ENCODE measurements around the gene HMGCR.

The HMGCR gene

DNA sequence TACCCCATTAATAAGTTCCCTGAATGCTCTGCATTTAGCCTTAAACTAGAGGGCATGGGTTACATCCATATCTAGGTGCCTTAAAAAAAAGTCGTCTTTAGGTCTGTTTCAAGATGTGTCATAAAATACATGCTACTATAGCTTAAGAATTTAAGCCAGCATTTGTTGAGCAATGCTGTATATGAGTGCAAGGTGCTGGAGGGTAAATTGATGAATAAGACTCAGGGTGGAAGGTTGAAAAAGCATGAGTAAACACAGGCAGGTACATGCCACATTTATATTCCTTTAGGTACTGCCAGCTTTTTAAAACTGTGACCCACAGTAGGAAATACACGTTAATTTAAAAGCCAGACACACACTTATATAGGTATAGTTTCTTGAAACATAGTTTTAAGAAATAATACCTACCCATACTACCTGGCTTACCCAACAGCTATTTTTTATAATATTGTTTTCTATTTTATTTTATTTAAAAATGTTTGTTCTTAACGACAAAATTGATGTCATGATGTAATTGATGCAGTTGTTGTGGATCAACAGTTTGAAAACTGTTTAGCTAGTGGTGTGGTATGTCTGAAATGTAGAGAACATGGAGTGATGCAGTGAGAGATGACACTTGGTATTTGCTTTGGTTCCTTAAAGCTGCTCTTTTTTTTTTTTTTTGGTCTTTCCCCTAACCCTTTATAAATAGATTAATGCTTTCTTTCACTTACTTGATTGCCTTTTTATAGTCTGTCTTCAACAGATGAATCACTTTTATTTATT, 3.9 kb downstream of the HMGCR start:
- no CpG with 5 or more reads among the region's 3 CpGs for whole genome bisulfite sequencing (ENCODE audit: insufficient coverage, insufficient read length)
- peaks cover 4% of the 10 kb centered on the region; the same call in 1 of the 2 replicates for H3K36me3 ChIP-seq (ENCODE audit: control insufficient read depth, insufficient read depth, low read length)
- no peaks in the 10 kb centered on the region for H3K27me3 ChIP-seq (ENCODE audit: control insufficient read depth, insufficient read depth, low read length)
- no peaks in the 10 kb centered on the region; the same call in 1 of the 2 replicates for H3K4me1 ChIP-seq (ENCODE audit: control insufficient read depth, insufficient read depth, low read length)
- no peak overlapping the region for H3K4me3 ChIP-seq (ENCODE audit: low read length)
- no peak overlapping the region for H3K27ac ChIP-seq (ENCODE audit: low read length)
- H3K9me3 ChIP-seq (ENCODE audit: control insufficient read depth, insufficient read depth, low read length) = no peaks in the 10 kb centered on the region
- DNase-seq (ENCODE audit: low read depth, low spot score) = no peak

GRCh38 chr5:75341934-75342333, 4.9 kb downstream of the HMGCR start:
- H3K27ac ChIP-seq (ENCODE audit: low read length) = no peak overlapping the region
- H3K4me3 ChIP-seq (ENCODE audit: low read length) = no peak overlapping the region
- no peaks in the 10 kb centered on the region for H3K27me3 ChIP-seq (ENCODE audit: control insufficient read depth, insufficient read depth, low read length)
- H3K36me3 ChIP-seq (ENCODE audit: control insufficient read depth, insufficient read depth, low read length) = peaks cover 7% of the 10 kb centered on the region; the same call in 1 of the 2 replicates
- WGBS (ENCODE audit: insufficient coverage, insufficient read length) = no CpG with 5 or more reads among the region's 1 CpG
- no peaks in the 10 kb centered on the region for H3K4me1 ChIP-seq (ENCODE audit: control insufficient read depth, insufficient read depth, low read length)
- no peaks in the 10 kb centered on the region for H3K9me3 ChIP-seq (ENCODE audit: control insufficient read depth, insufficient read depth, low read length)
- no peak for DNase-seq (ENCODE audit: low read depth, low spot score)

DNA sequence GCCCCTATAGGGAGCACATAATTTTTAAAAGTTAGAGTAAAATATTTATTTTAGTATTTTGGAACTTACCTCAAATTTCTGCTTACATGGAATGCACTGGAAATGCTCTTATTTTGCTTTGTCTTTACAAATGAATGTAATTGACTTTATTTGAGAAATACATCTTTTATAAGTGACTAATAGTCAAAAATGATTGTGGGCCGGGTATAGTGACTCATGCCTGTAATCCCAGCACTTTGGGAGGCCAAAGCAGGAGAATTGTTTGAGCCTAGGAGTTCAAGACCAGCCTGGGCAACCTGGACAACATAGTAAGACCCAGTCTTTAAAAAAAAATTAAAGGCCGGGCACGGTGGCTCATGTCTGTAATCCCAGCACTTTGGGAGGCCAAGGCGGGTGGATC, 5.8 kb downstream of the HMGCR start:
- Histone ChIP-seq H3K36me3 (ENCODE audit: control insufficient read depth, insufficient read depth, low read length) (peaks cover 7% of the 10 kb centered on the region; the same call in 1 of the 2 replicates), H3K27me3 (ENCODE audit: control insufficient read depth, insufficient read depth, low read length) (no peaks in the 10 kb centered on the region), H3K4me1 (ENCODE audit: control insufficient read depth, insufficient read depth, low read length) (no peaks in the 10 kb centered on the region), H3K9me3 (ENCODE audit: control insufficient read depth, insufficient read depth, low read length) (no peaks in the 10 kb centered on the region), H3K4me3 (ENCODE audit: low read length) (no peak overlapping the region), H3K27ac (ENCODE audit: low read length) (no peak overlapping the region)
- DNase-seq (ENCODE audit: low read depth, low spot score) = no peak
- WGBS (ENCODE audit: insufficient coverage, insufficient read length) = no CpG with 5 or more reads among the region's 4 CpGs

DNA sequence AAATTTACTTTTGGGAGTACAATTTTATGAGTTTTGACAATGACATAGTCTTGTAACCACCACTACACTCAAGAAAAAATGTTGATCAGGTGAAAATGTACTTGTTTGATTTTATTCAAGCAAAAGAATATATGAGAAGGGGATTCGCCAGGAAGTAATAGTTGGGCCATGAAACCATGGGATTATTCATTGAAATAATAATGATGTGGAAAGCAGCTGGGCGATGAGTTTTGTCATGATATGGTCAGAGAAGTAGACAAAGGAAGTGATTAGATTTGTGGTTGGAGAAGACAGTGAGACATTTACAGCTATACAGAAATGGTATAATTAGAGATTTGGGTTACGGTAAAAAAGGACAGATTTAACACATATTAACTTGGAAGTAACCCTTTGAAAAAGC, 11.2 kb downstream of the HMGCR start:
- Histone ChIP-seq H3K4me1 (ENCODE audit: control insufficient read depth, insufficient read depth, low read length) (no peaks in the 10 kb centered on the region), H3K36me3 (ENCODE audit: control insufficient read depth, insufficient read depth, low read length) (peaks cover 23% of the 10 kb centered on the region; the same call in 1 of the 2 replicates), H3K27ac (ENCODE audit: low read length) (no peak overlapping the region), H3K4me3 (ENCODE audit: low read length) (no peak overlapping the region), H3K27me3 (ENCODE audit: control insufficient read depth, insufficient read depth, low read length) (no peaks in the 10 kb centered on the region), H3K9me3 (ENCODE audit: control insufficient read depth, insufficient read depth, low read length) (no peaks in the 10 kb centered on the region)
- DNase-seq (ENCODE audit: low read depth, low spot score) = no peak
- 100% methylated on average over 2 of the region's 3 CpGs for WGBS (ENCODE audit: insufficient coverage, insufficient read length)

DNA sequence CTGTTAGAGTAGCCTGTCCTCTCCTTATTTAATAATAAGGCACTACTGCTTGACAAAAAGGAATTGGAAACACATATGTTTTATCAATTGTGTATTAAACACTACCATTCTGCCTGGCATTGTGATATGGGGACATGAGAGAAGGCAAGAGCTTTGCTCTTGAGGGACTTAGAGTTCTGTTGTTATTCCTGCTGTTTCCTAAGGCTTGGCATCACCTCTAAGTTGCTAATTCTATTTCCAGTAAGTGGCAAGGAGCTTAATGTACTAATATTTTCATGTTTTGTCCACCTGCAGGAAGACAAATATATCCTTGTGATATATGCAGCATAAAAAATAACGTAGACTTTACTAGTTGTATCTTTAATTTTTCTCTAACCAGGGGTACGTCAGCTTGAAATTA, 12.6 kb downstream of the HMGCR start:
- DNase-seq (ENCODE audit: low read depth, low spot score) = no peak

DNA sequence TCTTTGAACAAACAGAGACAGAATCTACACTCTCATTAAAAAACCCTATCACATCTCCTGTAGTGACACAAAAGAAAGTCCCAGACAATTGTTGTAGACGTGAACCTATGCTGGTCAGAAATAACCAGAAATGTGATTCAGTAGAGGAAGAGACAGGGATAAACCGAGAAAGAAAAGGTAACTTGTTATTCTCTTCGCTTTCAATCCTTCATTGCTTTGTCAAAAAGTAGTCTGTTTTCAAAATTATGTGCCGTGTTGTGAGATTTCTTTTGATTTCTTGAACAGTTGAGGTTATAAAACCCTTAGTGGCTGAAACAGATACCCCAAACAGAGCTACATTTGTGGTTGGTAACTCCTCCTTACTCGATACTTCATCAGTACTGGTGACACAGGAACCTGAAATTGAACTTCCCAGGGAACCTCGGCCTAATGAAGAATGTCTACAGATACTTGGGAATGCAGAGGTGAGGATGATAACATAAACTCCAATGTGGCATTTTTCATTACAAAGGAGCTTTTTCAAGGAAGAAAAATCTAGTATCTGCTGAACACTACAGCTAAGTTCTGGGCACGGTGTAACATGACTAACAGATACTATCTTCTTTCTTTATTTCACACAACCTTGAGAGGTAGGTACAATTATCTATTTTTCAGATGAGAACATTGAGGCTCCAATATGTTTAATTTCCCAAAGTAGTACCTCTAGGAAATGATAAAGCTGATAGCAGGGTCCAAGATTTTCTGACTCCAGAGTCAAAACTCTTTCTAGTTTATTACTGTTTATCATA, 14.3 kb downstream of the HMGCR start:
- whole genome bisulfite sequencing (ENCODE audit: insufficient coverage, insufficient read length) = no CpG with 5 or more reads among the region's 7 CpGs
- Histone ChIP-seq H3K27me3 (ENCODE audit: control insufficient read depth, insufficient read depth, low read length) (no peaks in the 10 kb centered on the region), H3K27ac (ENCODE audit: low read length) (no peak overlapping the region), H3K36me3 (ENCODE audit: control insufficient read depth, insufficient read depth, low read length) (peaks cover 26% of the 10 kb centered on the region; the same call in 1 of the 2 replicates), H3K9me3 (ENCODE audit: control insufficient read depth, insufficient read depth, low read length) (no peaks in the 10 kb centered on the region), H3K4me3 (ENCODE audit: low read length) (no peak overlapping the region), H3K4me1 (ENCODE audit: control insufficient read depth, insufficient read depth, low read length) (no peaks in the 10 kb centered on the region)
- no peak for DNase-seq (ENCODE audit: low read depth, low spot score)

More for the DNA sequence above, 12.6 kb downstream of the HMGCR start:
- Histone ChIP-seq H3K27ac (ENCODE audit: low read length) (no peak overlapping the region), H3K36me3 (ENCODE audit: control insufficient read depth, insufficient read depth, low read length) (peaks cover 23% of the 10 kb centered on the region; the same call in 1 of the 2 replicates), H3K9me3 (ENCODE audit: control insufficient read depth, insufficient read depth, low read length) (no peaks in the 10 kb centered on the region), H3K4me1 (ENCODE audit: control insufficient read depth, insufficient read depth, low read length) (no peaks in the 10 kb centered on the region), H3K27me3 (ENCODE audit: control insufficient read depth, insufficient read depth, low read length) (no peaks in the 10 kb centered on the region), H3K4me3 (ENCODE audit: low read length) (no peak overlapping the region)
- no CpG with 5 or more reads among the region's 2 CpGs for WGBS (ENCODE audit: insufficient coverage, insufficient read length)

GRCh38 chr5:75355236-75355635, 18.2 kb downstream of the HMGCR start:
- H3K4me1 ChIP-seq (ENCODE audit: control insufficient read depth, insufficient read depth, low read length) = no peaks in the 10 kb centered on the region
- no peak for DNase-seq (ENCODE audit: low read depth, low spot score)
- no peaks in the 10 kb centered on the region for H3K27me3 ChIP-seq (ENCODE audit: control insufficient read depth, insufficient read depth, low read length)
- H3K9me3 ChIP-seq (ENCODE audit: control insufficient read depth, insufficient read depth, low read length) = no peaks in the 10 kb centered on the region
- peaks cover 40% of the 10 kb centered on the region for H3K36me3 ChIP-seq (ENCODE audit: control insufficient read depth, insufficient read depth, low read length)
- H3K27ac ChIP-seq (ENCODE audit: low read length) = no peak overlapping the region
- no CpG with 5 or more reads among the region's 6 CpGs for WGBS (ENCODE audit: insufficient coverage, insufficient read length)
- H3K4me3 ChIP-seq (ENCODE audit: low read length) = no peak overlapping the region

- no CpG with 5 or more reads among the region's 7 CpGs for WGBS (ENCODE audit: insufficient coverage, insufficient read length)
Measured at GRCh38 chr5:75356719-75357118, 19.7 kb downstream of the HMGCR start.

DNA sequence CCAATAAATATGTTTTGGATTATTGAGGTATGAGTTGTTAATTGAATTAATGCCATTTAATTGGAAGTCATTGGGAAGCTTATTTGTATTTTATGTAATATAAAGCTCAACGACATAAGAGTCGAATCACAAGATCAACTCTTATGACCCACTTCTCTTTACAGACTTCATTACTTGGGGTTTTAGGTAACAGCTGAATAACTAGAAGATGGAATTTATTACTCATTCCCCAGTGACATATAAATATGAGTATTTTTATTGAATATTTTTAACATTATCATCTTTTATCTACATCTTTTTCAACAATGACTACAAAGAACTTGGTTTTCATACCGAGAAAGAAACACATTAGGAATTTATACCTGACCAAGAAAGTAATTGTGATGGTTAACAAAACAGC, 21.1 kb downstream of the HMGCR start:
- Histone ChIP-seq H3K36me3 (ENCODE audit: control insufficient read depth, insufficient read depth, low read length) (peaks cover 35% of the 10 kb centered on the region), H3K4me3 (ENCODE audit: low read length) (no peak overlapping the region), H3K27ac (ENCODE audit: low read length) (no peak overlapping the region), H3K9me3 (ENCODE audit: control insufficient read depth, insufficient read depth, low read length) (no peaks in the 10 kb centered on the region), H3K4me1 (ENCODE audit: control insufficient read depth, insufficient read depth, low read length) (no peaks in the 10 kb centered on the region), H3K27me3 (ENCODE audit: control insufficient read depth, insufficient read depth, low read length) (no peaks in the 10 kb centered on the region)
- WGBS (ENCODE audit: insufficient coverage, insufficient read length) = no CpG with 5 or more reads among the region's 3 CpGs
- DNase-seq (ENCODE audit: low read depth, low spot score) = no peak

More at GRCh38 chr5:75356719-75357118, 19.7 kb downstream of the HMGCR start:
- no peak for DNase-seq (ENCODE audit: low read depth, low spot score)
- H3K4me3 ChIP-seq (ENCODE audit: low read length) = no peak overlapping the region
- no peak overlapping the region for H3K27ac ChIP-seq (ENCODE audit: low read length)
- no peaks in the 10 kb centered on the region for H3K4me1 ChIP-seq (ENCODE audit: control insufficient read depth, insufficient read depth, low read length)
- no peaks in the 10 kb centered on the region for H3K9me3 ChIP-seq (ENCODE audit: control insufficient read depth, insufficient read depth, low read length)
- no peaks in the 10 kb centered on the region for H3K27me3 ChIP-seq (ENCODE audit: control insufficient read depth, insufficient read depth, low read length)
- peaks cover 38% of the 10 kb centered on the region for H3K36me3 ChIP-seq (ENCODE audit: control insufficient read depth, insufficient read depth, low read length)

DNA sequence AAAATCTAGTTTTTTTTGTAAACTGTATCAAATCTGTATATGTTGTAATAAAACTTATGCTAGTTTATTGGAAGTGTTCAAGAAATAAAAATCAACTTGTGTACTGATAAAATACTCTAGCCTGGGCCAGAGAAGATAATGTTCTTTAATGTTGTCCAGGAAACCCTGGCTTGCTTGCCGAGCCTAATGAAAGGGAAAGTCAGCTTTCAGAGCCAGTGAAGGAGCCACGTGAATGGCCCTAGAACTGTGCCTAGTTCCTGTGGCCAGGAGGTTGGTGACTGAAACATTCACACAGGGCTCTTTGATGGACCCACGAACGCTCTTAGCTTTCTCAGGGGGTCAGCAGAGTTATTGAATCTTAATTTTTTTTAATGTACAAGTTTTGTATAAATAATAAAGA, 24.3 kb downstream of the HMGCR start:
- no CpG with 5 or more reads among the region's 4 CpGs for WGBS (ENCODE audit: insufficient coverage, insufficient read length)

More for the DNA sequence above, 24.3 kb downstream of the HMGCR start:
- no peaks in the 10 kb centered on the region for H3K27me3 ChIP-seq (ENCODE audit: control insufficient read depth, insufficient read depth, low read length)
- H3K4me1 ChIP-seq (ENCODE audit: control insufficient read depth, insufficient read depth, low read length) = no peaks in the 10 kb centered on the region
- peaks cover 25% of the 10 kb centered on the region for H3K36me3 ChIP-seq (ENCODE audit: control insufficient read depth, insufficient read depth, low read length)
- no peak overlapping the region for H3K4me3 ChIP-seq (ENCODE audit: low read length)
- no peak for DNase-seq (ENCODE audit: low read depth, low spot score)
- H3K27ac ChIP-seq (ENCODE audit: low read length) = no peak overlapping the region
- H3K9me3 ChIP-seq (ENCODE audit: control insufficient read depth, insufficient read depth, low read length) = no peaks in the 10 kb centered on the region

All from iPS DF 6.9 (cell line).